GM19468 (cell line): ENCODE results near the gene FAM193A.
"Not testable (repeated sequence)": the region's sequence is repeated elsewhere in the genome, so short reads cannot be mapped to it uniquely, and the experiment has no call there.

Experiments
- ATAC-seq: cut with Tn5 transposase; IDR thresholded peaks from one replicate; pipeline ENCODE4 v1.9.1; 2021; ENCODE audit warnings: mild to moderate bottlenecking, moderate library complexity, moderate number of reproducible peaks; ENCODE audit not compliant: unreplicated experiment; ENCODE audit errors: extremely low read depth

The FAM193A gene

DNA sequence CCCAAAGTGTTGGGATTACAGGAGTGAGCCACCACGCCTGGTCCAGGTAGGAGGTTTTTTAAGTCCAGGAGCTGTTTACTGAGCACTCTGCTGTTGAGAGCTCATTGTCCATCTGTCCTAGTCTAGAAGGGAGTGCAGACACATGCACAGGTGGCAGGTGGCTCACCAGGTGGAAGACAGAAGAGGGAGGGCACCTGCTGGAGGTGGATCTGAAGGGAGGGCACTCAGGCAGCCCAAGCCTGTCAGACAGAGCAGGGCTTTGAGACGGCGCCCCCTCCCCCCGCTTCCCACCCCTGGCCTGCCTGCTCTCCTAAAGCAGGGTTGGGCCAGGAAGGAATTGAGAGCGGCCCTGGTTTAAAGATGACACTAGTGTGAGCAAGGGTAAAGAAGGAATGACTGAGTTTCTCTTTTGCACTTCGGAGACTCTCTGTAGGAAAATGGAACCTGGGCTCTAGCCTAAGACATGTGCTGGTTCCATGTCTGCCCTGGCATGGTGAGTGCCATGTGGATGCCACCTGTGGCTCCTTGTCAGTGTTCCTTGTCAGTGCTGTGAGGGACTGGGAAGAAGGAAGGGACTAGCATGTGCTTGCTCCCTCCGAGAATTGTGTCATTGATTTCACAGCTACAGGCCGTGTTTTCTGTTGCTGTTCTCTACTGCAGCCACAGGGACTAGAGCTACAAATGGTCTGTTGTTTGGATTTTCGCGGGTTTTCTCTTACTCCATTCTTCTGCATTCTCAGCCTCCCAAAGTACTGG, 111.1 kb downstream of the FAM193A start:
- no peak for ATAC-seq

DNA sequence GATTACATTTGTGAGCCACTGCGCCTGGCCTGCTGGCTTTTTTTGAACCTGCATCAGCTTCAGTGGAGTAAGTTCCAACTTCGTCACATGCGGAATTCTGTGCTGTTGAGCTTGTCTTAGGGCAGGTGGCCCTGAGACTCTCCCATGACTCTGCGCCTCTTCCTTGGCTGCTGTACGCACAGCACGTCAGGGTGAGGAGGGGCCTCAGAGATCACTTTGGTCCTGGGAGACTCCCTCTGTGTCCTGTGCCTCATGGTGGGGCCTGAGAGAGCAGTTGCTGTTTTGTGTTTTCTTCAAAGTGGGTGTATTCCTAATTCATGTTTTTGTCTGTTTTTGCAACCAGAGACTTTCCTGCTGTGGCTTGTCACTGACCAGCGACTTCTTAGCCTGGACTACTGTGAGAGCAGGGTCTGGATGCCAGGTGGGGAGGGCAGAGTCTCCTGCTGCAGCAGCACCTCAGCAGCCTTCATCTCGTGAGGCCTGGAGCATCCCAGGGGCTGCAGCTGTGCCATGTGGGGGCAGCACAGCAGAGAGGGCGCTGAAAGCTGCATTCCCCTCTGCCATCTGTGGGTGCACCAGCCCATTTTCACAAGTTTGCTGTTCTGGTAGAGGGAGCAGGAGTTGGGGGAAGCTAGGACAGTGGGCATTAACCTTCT, 111.8 kb downstream of the FAM193A start:
- ATAC-seq, result no peak

DNA sequence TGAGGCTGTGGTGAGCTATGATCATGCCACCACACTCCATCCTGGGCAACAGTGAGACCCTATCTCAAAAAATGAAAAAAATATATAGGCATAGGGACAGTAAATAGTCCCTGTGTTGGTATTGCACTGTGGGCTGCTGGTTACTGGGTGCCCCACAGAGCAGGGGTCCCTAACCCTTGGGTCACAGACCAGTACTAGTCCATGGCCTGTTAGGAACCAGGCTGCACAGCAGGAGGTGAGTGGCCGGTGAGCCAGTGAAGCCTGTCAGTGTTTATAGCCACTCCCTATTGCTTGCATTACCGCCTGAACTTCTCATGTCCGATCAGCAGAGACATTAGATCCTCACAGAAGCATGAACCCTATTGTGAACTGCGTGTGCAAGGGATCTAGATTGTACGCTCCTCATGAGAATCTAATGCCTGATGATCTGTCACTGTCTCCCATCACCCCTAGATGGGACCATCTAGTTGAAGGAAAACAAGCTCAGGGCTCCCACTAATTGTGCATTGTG, 113.2 kb downstream of the FAM193A start:
- ATAC-seq, result no peak

GRCh38 chr4:2650276-2650675, 113.8 kb downstream of the FAM193A start:
- no peak for ATAC-seq

DNA sequence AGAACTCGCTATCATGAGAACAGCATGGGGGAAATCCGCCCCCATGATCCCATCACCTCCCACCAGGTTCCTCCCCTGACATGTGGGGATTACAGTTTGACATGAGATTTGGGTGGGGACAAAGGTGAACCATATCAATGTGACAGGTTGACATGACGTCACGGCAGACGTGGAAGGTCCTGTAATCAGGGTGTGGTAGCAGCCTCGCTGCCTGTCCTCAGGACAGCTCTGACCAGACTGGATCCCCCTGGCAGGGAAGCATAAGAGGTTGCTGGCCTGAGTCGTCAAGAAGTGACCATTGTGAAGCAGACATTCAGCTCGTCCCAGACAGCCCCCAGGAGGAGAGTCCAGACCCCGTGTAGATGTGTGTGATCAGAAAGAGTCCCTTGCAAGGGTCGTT, 115.1 kb downstream of the FAM193A start:
- ATAC-seq, result no peak

DNA sequence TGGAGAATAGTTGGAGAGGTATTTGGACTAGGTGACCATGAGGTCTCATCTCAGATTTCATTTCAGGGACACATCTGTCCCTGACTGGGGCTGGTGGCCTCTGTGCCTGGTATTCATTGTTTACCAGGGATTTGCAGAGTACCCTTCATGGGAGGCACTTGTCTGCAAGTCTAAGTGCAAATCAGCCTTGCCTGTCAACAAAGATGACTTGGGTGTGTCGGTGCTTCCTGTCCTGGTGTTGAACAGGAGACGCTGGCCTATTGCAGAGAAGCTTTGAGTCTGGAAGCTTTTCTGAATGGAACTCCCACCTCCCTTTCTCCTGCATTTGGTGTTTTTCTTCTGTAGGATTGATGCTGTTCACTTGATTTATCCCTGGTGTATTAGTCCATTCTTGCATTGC, 115.6 kb downstream of the FAM193A start:
- no peak for ATAC-seq

GRCh38 chr4:2652415-2653160, 116.1 kb downstream of the FAM193A start:
- ATAC-seq, result no peak

DNA sequence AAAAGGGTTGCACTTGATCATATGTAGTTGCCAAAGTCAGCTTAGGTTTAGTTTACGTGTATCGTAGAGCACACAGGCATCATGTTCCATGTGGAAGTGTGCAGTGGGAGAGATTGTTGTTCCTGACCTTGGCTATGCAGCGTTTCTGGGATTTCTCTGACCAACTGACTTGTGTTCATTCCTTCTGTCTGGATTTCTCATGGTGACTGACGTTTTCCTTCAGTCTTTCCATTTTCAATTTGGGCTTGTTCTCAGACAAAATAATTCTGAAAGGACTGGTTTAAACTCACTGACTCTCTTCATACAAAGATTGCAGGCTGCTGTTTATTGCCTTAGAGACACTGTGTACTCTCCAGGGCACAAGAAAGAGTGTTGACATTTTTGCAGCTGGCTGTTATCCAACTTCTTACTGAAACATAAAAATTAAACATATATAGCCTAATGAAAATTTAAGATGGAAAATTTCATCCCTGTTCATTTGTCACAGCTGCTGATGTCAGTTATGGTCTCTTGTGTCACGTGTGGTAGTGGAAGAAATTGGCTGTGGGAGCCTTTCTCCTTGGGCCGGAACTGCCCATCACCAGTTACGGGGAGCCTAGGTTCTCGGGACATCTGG, 124.3 kb downstream of the FAM193A start:
- ATAC-seq, result no peak

- ATAC-seq, result no peak
Measured at GRCh38 chr4:2662598-2662997, 126.2 kb downstream of the FAM193A start.

DNA sequence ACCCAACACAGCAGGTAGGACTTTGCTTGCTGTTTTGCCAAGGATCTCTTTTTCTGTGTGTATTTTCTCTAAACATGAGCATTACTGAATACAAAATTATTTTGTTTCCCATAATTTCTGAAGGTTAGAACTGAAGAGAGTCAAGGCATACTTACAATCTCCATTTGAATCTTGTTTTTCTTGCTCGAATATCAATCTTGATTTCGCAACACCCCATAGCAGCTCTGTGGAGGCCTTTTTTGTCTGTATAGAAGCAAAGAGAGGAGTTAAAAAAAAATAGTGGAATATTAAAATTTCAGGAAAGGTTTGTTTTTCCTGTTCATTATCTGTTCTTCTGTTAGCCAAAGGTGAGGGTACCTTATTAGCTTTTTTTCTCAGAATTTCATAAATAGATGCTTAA, 126.8 kb downstream of the FAM193A start:
- ATAC-seq, result no peak

DNA sequence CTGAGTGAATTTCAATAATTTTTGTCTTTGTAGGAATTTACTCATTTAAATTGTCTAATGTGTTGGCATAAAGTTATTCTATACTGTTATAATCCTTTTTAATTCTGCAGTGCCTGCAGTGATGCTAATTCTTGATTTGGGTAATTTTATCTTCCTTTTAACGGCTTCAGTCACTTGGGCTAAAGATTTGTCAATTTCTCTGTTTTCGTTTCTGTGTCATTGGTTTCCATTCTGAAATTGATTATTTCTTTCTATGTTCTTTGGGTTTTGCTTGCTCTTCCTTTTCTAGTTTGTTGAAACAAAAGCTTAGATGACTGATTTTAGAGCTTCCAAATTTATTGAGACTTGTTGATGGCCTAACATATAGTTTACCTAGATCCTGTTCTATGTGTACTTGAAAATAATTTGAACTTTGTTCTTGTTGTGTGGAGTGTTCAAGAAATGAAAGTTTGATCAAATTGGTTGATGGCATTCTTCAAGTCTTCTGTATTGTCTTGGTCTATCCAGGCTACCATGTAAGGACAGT, 130.3 kb downstream of the FAM193A start:
- no peak for ATAC-seq

DNA sequence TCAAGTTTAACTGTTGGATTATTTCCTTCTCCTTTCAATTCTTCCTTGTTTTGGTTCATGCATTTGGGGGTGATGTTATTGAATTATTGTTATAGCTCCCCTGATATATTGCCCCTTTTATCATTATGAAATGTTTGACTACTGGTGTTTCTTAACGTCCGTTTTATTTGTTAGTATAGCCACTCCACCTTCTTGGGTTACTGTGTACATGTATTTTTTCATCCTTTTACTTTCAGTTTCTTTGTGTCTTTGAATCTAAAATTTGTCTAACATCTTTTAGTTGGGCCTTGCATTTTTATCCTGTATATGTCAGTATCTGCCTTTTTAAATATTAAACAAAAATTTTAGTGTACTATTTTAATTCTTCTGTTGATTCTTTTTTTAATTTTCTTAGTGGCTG, 131.0 kb downstream of the FAM193A start:
- ATAC-seq, result no peak

DNA sequence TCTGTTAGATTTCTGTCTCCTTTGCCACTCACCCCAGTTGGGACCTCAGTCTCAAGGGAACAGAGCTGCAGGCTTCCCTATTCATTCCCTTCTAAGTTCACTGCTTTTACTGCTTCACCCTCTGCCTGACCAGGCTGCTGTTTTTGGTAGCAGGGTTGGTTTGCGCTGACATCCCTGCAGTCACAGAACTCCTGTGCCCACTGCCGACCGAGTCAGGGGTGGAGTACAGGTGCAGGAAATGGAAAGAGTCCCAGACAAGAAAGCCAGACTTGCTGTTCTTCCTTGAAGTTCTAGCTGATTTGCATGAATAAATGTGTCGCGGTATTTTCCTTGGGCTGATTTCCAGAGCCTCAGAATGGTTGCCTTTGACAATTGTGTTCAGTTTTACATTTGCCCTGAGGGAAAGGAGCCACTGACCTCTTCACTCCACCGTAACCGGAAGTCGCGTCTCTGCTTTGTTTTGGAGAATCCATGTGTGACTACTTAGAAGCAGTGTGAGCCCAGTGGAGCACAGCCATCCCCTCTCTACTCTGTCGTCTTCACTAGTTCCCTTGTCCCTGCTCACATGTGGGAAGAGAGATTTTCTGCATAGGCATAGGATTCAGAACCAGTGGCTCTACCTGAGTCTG, 134.9 kb downstream of the FAM193A start:
- ATAC-seq, result no peak

GRCh38 chr4:2672082-2672481, 135.6 kb downstream of the FAM193A start:
- no peak for ATAC-seq

GRCh38 chr4:2672700-2673099, 136.3 kb downstream of the FAM193A start:
- no peak for ATAC-seq

DNA sequence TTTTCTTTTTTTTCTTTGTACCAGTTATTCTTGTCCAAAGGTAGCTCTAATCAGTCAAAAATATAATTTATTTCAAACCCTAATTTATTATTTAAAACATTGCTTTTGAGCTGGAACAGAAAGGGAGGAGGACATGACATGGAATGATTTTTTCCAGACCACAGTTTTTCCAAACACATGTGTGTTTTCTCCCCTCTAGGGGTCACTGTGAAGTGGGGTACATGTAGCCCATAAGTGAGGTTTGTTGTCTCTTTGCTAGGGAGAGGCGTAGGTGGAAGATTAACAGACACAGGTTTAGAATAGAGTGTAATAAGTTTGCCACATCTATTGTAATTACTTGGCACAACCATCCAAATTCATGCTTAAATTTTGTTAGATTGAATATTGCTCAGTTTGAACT, 136.7 kb downstream of the FAM193A start:
- no peak for ATAC-seq

- ATAC-seq, result not testable (repeated sequence)
Measured at GRCh38 chr4:2679762-2680161, 143.3 kb downstream of the FAM193A start.

GRCh38 chr4:2684486-2684885, 148.0 kb downstream of the FAM193A start:
- no peak for ATAC-seq

DNA sequence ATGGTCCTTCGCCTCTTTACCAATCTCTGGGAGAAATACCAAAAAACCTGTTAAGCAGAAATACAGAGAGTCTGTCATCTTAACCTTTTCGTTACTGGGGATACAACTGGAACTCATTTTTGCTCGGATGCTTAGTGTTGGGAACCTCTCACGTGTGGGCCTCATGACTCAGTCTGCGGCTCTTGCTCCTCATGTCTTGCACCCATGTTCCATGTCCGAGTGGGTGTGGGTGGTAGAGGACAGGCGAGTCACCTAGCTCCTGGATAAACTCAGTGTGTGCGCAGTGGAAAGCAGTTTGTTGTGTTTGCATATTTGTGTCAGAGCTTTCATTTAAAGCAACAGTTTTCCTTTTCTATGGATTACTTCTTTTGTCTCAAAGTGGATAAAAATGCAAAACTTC, 149.1 kb downstream of the FAM193A start:
- no peak for ATAC-seq
